ENCODE data around the gene BLVRA.

BLVRA gene

DNA sequence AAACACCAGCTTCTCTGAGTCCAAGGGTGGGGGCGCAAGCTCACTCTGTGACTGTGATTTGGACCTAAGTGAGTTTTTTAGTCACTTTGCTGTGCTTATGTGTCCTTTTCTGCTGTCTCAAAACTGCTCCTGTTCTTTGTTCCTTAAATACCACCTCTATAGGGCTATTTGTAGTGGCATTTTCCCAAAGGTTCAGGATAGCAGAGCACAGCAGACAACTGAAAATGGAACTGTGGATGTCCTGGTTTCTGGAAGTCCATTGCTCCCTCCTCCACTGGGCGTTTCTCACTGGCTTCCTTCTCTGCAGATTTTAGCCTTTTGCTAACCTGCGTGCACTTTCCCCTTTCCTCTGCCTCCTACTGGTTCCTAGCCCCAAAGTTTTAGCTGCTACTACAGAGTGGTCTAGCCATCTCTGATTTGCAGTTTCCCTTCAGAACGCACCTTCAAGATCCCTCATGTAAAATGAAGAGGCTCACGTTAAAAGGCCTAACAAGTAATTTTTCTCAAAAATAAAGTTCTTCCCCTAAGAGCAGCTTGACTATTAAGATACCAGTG lies 25.6 kb downstream of the BLVRA start:
- POLR2A ChIA-PET: interaction anchor here (1.2 kb wide), 1 partner anchor 201 kb away, joined by 4 read pairs; the partner anchor contains the start of gene STK17A
- CTCF ChIA-PET: interaction anchor here (1.1 to 3.1 kb wide), 5 partner anchors 15 to 201 kb away, joined by 3 to 13 read pairs (median 5); partner anchors contain the start of gene STK17A
- TF ChIP-seq, protein P1, sequence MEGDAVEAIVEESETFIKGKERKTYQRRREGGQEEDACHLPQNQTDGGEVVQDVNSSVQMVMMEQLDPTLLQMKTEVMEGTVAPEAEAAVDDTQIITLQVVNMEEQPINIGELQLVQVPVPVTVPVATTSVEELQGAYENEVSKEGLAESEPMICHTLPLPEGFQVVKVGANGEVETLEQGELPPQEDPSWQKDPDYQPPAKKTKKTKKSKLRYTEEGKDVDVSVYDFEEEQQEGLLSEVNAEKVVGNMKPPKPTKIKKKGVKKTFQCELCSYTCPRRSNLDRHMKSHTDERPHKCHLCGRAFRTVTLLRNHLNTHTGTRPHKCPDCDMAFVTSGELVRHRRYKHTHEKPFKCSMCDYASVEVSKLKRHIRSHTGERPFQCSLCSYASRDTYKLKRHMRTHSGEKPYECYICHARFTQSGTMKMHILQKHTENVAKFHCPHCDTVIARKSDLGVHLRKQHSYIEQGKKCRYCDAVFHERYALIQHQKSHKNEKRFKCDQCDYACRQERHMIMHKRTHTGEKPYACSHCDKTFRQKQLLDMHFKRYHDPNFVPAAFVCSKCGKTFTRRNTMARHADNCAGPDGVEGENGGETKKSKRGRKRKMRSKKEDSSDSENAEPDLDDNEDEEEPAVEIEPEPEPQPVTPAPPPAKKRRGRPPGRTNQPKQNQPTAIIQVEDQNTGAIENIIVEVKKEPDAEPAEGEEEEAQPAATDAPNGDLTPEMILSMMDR (IDR thresholded peaks at IDR 0.05; ENCODE audit: control extremely low read depth, extremely low read depth, low read depth, missing control alignments): no peak
- no peak for DNase-seq (ENCODE audit: extremely low spot score)

DNA sequence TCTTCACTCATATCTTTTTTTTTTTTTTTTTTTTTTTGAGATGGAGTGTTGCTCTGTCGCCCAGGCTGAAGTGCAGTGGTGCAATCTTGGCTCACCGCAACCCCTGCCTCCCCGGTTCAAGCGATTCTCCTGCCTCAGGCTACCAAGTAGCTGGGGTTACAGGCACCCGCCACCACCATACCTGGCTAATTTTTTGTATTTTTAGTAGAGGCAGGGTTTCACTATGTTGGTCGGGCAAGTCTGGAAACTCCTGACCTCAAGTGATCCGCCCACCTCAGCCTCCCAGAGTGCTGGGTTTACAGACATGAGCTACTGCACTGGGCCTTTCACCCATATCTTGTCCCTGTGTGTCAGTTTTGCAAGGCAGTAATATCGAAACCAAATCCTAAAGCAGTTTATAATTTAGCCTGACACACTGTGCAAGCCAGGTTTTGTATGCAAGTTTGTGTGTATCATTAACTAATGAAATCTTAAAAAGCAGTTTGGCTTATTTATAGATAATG lies 26.2 kb downstream of the BLVRA start:
- DNase-seq (ENCODE audit: extremely low spot score): peak; percentile 61
- CTCF ChIA-PET: interaction anchor here (1.1 to 3.1 kb wide), 5 partner anchors 15 to 202 kb away, joined by 3 to 13 read pairs (median 5); partner anchors contain the start of gene STK17A
- POLR2A ChIA-PET: interaction anchor here (1.2 kb wide), 1 partner anchor 202 kb away, joined by 4 read pairs; the partner anchor contains the start of gene STK17A

DNA sequence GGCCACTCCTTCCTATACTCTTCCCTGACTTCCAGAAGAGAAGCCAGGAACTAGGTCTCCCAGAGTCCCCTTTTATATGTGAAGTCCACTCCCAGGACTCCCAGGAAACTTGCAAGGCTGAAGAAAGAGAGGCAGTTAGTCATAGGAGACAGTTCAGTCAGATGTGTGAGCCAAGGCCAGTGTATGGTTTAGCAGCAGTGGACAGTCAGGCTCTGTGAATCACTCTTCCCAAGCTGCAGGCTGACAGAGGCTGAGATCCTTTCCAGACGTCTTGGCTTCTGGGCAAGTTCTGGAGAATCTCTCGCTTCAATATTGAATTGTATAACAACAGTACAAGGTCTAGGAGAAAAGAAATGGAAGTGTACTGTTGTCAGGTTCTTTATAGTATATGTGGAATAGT lies 26.9 kb downstream of the BLVRA start:
- ChIA-PET POLR2A (interaction anchor here (1.2 kb wide), 1 partner anchor 203 kb away, joined by 4 read pairs; the partner anchor contains the start of gene STK17A), CTCF (interaction anchor here (1.3 to 3.1 kb wide), 4 partner anchors 14 to 203 kb away, joined by 4 to 13 read pairs (median 7); partner anchors contain the start of gene STK17A)

DNA sequence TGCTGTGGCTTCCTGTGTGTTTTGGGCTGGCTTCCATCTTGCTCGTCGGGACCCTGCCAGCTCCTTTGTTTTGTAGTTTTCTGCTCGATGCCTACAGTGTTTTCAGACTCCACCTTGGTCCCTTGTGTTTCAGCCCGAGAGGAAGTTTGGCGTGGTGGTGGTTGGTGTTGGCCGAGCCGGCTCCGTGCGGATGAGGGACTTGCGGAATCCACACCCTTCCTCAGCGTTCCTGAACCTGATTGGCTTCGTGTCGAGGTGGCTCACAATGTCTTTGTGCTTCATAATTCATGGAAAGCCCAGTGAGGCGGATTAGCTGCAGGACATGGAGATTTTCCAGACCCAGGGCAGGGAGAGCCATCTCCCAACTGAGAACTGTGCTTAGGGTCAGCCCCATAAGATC lies 29.3 kb downstream of the BLVRA start:
- TF ChIP-seq, protein P1 (IDR thresholded peaks at IDR 0.05; ENCODE audit: control extremely low read depth, extremely low read depth, low read depth, missing control alignments): no peak
- ChIA-PET POLR2A (no interaction called here), CTCF (interaction anchor here (1.0 to 1.1 kb wide), 2 partner anchors 8 to 11 kb away, joined by 3 to 4 read pairs; no protein-coding TSS in a partner anchor)
- DNase-seq (ENCODE audit: extremely low spot score): no peak

More for the DNA sequence above, 26.9 kb downstream of the BLVRA start:
- TF ChIP-seq, protein P1 (IDR thresholded peaks at IDR 0.05; ENCODE audit: control extremely low read depth, extremely low read depth, low read depth, missing control alignments): no peak
- DNase-seq (ENCODE audit: extremely low spot score): no peak

DNA sequence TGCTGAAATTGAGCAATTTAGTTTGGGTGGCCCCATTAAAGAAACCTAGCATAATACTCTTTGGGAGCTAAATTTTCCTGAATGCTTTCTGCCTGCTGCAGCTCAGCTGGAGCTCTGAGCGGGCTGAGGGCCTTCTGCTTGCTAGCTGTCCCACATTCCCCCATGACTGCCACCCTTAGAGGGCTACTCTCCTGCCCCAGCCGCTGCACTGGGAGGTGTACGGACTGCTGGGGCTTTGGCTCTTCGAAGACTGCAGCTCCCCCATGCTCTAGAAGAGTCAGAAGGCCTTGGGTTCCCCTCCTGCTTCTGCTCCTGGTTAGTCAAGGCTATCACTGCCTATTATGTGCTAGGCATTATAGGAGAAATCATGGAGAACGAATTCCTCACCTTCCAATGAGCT lies 31.5 kb downstream of the BLVRA start:
- TF ChIP-seq, protein P1 (IDR thresholded peaks at IDR 0.05; ENCODE audit: control extremely low read depth, extremely low read depth, low read depth, missing control alignments): no peak
- DNase-seq (ENCODE audit: extremely low spot score): no peak
- POLR2A ChIA-PET: no interaction called here
- CTCF ChIA-PET: interaction anchor here (1.1 to 1.9 kb wide), 6 partner anchors 8 to 208 kb away, joined by 4 to 7 read pairs (median 5); partner anchors contain the start of gene STK17A

DNA sequence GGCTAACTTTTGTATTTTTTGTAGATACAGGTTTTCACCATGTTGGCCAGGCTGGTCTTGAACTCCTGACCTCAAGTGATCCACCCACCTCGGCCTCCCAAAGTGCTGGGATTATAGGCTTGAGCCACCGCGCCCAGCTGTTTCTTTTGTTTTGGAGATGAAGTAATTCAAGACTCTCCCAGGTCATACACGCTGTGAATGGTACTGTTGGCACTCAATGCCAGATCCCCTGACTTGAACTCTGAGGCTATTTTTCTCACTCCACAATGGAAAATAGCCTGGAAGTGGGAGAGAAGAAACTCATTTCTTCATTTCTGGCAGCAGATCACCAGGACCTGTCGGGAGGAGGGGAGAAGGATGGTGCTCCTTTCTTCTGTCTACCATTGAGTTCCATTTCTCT lies 32.4 kb downstream of the BLVRA start:
- TF ChIP-seq, protein P1 (IDR thresholded peaks at IDR 0.05; ENCODE audit: control extremely low read depth, extremely low read depth, low read depth, missing control alignments): no peak
- CTCF ChIA-PET: interaction anchor here (0.7 to 1.9 kb wide), 6 partner anchors 8 to 49 kb away, joined by 3 to 7 read pairs (median 4); no protein-coding TSS in a partner anchor
- DNase-seq (ENCODE audit: extremely low spot score): no peak
- POLR2A ChIA-PET: no interaction called here

DNA sequence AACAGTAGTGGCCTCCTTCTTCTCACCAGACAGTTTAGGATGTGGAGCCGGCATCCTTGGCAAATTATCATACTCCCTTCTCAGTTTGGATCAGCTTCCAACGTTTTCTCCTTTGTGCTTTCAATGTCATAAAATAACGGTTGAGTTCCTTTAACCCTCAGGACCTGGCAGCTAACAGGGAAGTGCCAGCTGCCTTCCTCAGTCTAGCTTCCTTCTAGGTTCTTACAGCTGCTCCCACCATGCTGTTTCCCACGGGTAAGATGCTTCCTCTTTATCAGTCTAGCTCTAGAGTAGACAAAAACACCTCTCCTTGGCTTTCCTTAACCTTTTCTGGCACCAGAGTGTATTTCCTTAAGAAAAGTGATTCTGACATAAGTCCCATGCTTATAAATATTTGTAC lies 33.2 kb downstream of the BLVRA start:
- no peak for DNase-seq (ENCODE audit: extremely low spot score)
- TF ChIP-seq, protein P1 (IDR thresholded peaks at IDR 0.05; ENCODE audit: control extremely low read depth, extremely low read depth, low read depth, missing control alignments): no peak
- CTCF ChIA-PET: interaction anchor here (0.7 to 1.6 kb wide), 6 partner anchors 11 to 210 kb away, joined by 3 to 6 read pairs (median 3); no protein-coding TSS in a partner anchor
- POLR2A ChIA-PET: no interaction called here

All from GM10248 (cell line).